Liver (tissue), 9 donors: ENCODE data around the gene KRTAP10-8. TPM values are rescaled to one million over a fixed set of nuclear protein-coding genes. Genes with fewer than 3 reads are reported as not detected.
"Not testable (repeated sequence)": the region's sequence is repeated elsewhere in the genome, so short reads cannot be mapped to it uniquely, and the experiment has no call there.

Source experiments
- DNase-seq: peaks from one replicate; pipeline ENCODE4 v3.0.0-alpha.2; 2017; ENCODE audit warnings: low spot score
- H3K27ac ChIP-seq, 2 donors: one replicate each; pipeline ENCODE4 v1.7.0; 2013; ENCODE audit warnings: inconsistent platforms in 2 of 2, low read length in 2 of 2, control low read depth in 1 of 2, low read depth in 1 of 2, mild to moderate bottlenecking in 1 of 2
- H3K27me3 ChIP-seq, 4 donors: one replicate each; pipeline versions ENCODE4 v1.6.1 to v1.7.0; 2013; ENCODE audit warnings: low read length in 3 of 4, inconsistent platforms in 1 of 4, mild to moderate bottlenecking in 1 of 4, moderate library complexity in 1 of 4; ENCODE audit not compliant: control insufficient read depth in 4 of 4, insufficient read depth in 4 of 4
- H3K36me3 ChIP-seq, 4 donors: one replicate each; pipeline versions ENCODE4 v1.6.1 to v1.7.0; 2013; ENCODE audit warnings: low read length in 3 of 4, mild to moderate bottlenecking in 3 of 4, low read depth in 1 of 4, moderate library complexity in 1 of 4; ENCODE audit not compliant: control insufficient read depth in 4 of 4, insufficient read depth in 3 of 4
- H3K4me1 ChIP-seq, 4 donors: one replicate each; pipeline versions ENCODE4 v1.6.1 to v1.7.0; 2013; ENCODE audit warnings: low read length in 3 of 4, mild to moderate bottlenecking in 3 of 4, moderate library complexity in 1 of 4; ENCODE audit not compliant: control insufficient read depth in 4 of 4, insufficient read depth in 4 of 4
- H3K4me3 ChIP-seq, 3 donors: one replicate each; pipeline versions ENCODE4 v1.6.1 to v1.7.0; 2013; ENCODE audit warnings: low read length in 3 of 3, control low read depth in 1 of 3, low read depth in 1 of 3, mild to moderate bottlenecking in 1 of 3
- H3K9ac ChIP-seq, 2 donors: one replicate each; pipeline ENCODE4 v1.7.0; 2013; ENCODE audit warnings: low read length in 2 of 2, mild to moderate bottlenecking in 2 of 2, moderate library complexity in 2 of 2, control low read depth in 1 of 2, low read depth in 1 of 2
- H3K9me3 ChIP-seq, 4 donors: one replicate each; pipeline versions ENCODE4 v1.6.1 to v1.7.0; 2013; ENCODE audit warnings: low read length in 3 of 4; ENCODE audit not compliant: control insufficient read depth in 4 of 4
- EGR1 ChIP-seq, 2 donors: IDR thresholded peaks; 2 replicates each; pipeline ENCODE4 v1.6.1; 2016 to 2018; ENCODE audit warnings: antibody characterized with exemption in 2 of 2, low read depth in 2 of 2
- FOXA2 ChIP-seq: IDR thresholded peaks from 2 replicates; pipeline ENCODE4 v1.6.1; 2016; ENCODE audit warnings: antibody characterized with exemption
- HNF4G ChIP-seq: IDR thresholded peaks from 2 replicates; pipeline ENCODE4 v1.6.1; 2016; ENCODE audit warnings: antibody characterized with exemption
- JUND ChIP-seq, 2 donors: IDR thresholded peaks; 2 replicates each; pipeline ENCODE4 v1.6.1; 2016; ENCODE audit warnings: antibody characterized with exemption in 2 of 2
- RAD21 ChIP-seq, 2 donors: IDR thresholded peaks; 2 replicates each; pipeline ENCODE4 v1.6.1; 2016; ENCODE audit warnings: antibody characterized with exemption in 2 of 2, mild to moderate bottlenecking in 2 of 2
- REST ChIP-seq: IDR thresholded peaks from 2 replicates; pipeline ENCODE4 v1.6.1; 2016; ENCODE audit warnings: antibody characterized with exemption, mild to moderate bottlenecking
- RXRA ChIP-seq, 2 donors: IDR thresholded peaks; 2 replicates each; pipeline ENCODE4 v1.6.1; 2017 to 2018; ENCODE audit warnings: antibody characterized with exemption in 2 of 2, mild to moderate bottlenecking in 1 of 2
- SP1 ChIP-seq: IDR thresholded peaks from 2 replicates; pipeline ENCODE4 v1.6.1; 2018; ENCODE audit warnings: antibody characterized with exemption, mild to moderate bottlenecking
- TAF1 ChIP-seq: conservative IDR thresholded peaks from 2 replicates; pipeline ENCODE4 v1.6.1; 2016; ENCODE audit warnings: antibody characterized with exemption, mild to moderate bottlenecking
- YY1 ChIP-seq: IDR thresholded peaks from 2 replicates; pipeline ENCODE4 v1.6.1; 2016; ENCODE audit warnings: antibody characterized with exemption, mild to moderate bottlenecking
- WGBS: extraction: QIAGEN DNeasy Blood & Tissue Kit; methylation state at CpG from one replicate; pipeline ENCODE4 v1.1.7; 2013; 5-methylcytosine and 5-hydroxymethylcytosine counted together
- polyA plus RNA-seq, 2 donors: library from polyadenylated mRNA; stranded (reverse) in 1 of 2; unstranded in 1 of 2; fragments of 200-250 nt in 1 of 2; fragments of >200 nt in 1 of 2; fragmentation: Nextera tagmentation in 1 of 2; extraction: Ambion mirVana in 1 of 2; gene quantifications; one replicate each; pipeline versions ENCODE4 v1.2.1 to v1.2.3, GENCODE V29; 2013 to 2015
- total RNA-seq, 2 donors: library from RNA; depleted of rRNA; stranded (reverse); fragments of >200 nt; gene quantifications; one replicate each; pipeline ENCODE4 v1.2.3, GENCODE V29; 2014
- donor health status: healthy.
- donor health status: healthy.
- donor health status: healthy.
- donor health status: healthy.
- donor health status: healthy.

KRTAP10-8 gene
- total and polyA plus RNA-seq, 4 donors, result not detected

- TF ChIP-seq REST, result no peak
- no peak for TF ChIP-seq HNF4G
- TF ChIP-seq JUND (IDR thresholded peaks at IDR 0.05), result no peak
- TF ChIP-seq SP1, result no peak
- no peak for DNase-seq
- Histone ChIP-seq H3K4me1 (no peaks in the 10 kb centered on the region), H3K36me3 (no peaks in the 10 kb centered on the region), H3K9ac (no peak overlapping the region), H3K27me3 (no peaks in the 10 kb centered on the region), H3K9me3 (peaks cover 0 to 11% (median 4%) of the 10 kb centered on the region in 4 donors), H3K27ac (no peak overlapping the region), H3K4me3 (no peak overlapping the region)
- 42% methylated on average over 2 of the region's 2 CpGs for WGBS
These were observed 33.0 kb downstream of the KRTAP10-8 start for GRCh38 chr21:44644878-44645277.

- WGBS, result 76% methylated on average over 21 of the region's 21 CpGs
- not testable (repeated sequence) for H3K27ac ChIP-seq, DNase-seq, H3K36me3 ChIP-seq, H3K4me3 ChIP-seq, H3K4me1 ChIP-seq, H3K9ac ChIP-seq, H3K27me3 ChIP-seq
- H3K9me3 ChIP-seq, result peaks cover 0 to 11% (median 3%) of the 10 kb centered on the region in 4 donors
These were observed 34.7 kb downstream of the KRTAP10-8 start, which contains the start of gene KRTAP10-11 for GRCh38 chr21:44646366-44647221. Gene KRTAP10-11 (plus strand): TSS chr21:44646414. CDS start chr21:44646459, 45 bp downstream.

DNA sequence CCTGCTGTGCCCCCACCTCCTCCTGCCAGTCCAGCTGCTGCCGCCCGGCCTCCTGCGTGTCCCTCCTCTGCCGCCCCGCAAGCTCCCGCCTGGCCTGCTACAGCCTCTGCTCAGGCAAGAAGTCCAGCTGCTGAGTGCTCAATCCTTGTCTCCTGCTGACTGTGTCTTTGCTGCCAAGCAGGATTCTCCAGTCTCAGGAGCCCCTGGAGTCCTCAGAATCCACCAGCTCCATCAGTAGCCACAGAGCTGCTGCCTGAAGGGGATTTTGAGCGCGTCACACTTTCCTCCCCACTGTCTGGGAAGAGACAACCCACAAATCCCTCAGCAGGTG is 35.3 kb downstream of the KRTAP10-8 start:
- Histone ChIP-seq H3K36me3 (no peaks in the 10 kb centered on the region), H3K27me3 (no peaks in the 10 kb centered on the region), H3K4me1 (no peaks in the 10 kb centered on the region), H3K27ac (no peak overlapping the region), H3K9me3 (peaks cover 0 to 11% (median 3%) of the 10 kb centered on the region in 4 donors), H3K9ac (no peak overlapping the region), H3K4me3 (no peak overlapping the region)
- TF ChIP-seq RXRA (IDR thresholded peaks at IDR 0.05) (no peak), YY1 (no peak), HNF4G (no peak), TAF1 (no peak), RAD21 (IDR thresholded peaks at IDR 0.05) (no peak), REST (no peak), EGR1 (IDR thresholded peaks at IDR 0.05; ENCODE audit: low read depth in 2 of 2) (no peak), FOXA2 (no peak)
- WGBS, result 51% methylated on average over 8 of the region's 8 CpGs
- no peak for DNase-seq
